ENCODE measurements around the gene DNAJB9.

DNA sequence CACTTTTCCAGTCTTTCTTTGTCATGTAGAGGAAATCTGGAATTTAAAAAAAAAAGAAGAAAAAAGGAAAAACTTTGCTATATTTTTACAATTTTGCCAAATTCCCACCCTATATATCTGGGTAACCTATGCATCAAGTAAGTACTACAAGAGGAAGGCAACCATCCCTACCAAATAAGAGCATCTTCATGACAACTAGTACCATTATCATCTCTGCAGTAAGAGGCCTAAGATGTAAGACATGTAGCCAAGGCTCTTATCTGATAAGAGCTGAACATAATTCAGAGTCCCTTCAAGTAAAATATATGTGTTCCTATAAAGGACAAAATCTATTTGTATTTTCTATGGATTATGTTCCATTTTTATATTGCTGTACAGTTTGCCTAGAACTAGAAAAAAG lies 3.7 kb upstream of the DNAJB9 start:
- no peak for TF ChIP-seq POLR2A (IDR thresholded peaks at IDR 0.05; ENCODE audit: extremely low read depth, insufficient read length)
- TF ChIP-seq, protein P1, sequence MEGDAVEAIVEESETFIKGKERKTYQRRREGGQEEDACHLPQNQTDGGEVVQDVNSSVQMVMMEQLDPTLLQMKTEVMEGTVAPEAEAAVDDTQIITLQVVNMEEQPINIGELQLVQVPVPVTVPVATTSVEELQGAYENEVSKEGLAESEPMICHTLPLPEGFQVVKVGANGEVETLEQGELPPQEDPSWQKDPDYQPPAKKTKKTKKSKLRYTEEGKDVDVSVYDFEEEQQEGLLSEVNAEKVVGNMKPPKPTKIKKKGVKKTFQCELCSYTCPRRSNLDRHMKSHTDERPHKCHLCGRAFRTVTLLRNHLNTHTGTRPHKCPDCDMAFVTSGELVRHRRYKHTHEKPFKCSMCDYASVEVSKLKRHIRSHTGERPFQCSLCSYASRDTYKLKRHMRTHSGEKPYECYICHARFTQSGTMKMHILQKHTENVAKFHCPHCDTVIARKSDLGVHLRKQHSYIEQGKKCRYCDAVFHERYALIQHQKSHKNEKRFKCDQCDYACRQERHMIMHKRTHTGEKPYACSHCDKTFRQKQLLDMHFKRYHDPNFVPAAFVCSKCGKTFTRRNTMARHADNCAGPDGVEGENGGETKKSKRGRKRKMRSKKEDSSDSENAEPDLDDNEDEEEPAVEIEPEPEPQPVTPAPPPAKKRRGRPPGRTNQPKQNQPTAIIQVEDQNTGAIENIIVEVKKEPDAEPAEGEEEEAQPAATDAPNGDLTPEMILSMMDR (IDR thresholded peaks at IDR 0.05; ENCODE audit: low read depth, low read length): no peak
- TF ChIP-seq, protein P2, sequence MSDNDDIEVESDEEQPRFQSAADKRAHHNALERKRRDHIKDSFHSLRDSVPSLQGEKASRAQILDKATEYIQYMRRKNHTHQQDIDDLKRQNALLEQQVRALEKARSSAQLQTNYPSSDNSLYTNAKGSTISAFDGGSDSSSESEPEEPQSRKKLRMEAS (IDR thresholded peaks at IDR 0.05; ENCODE audit: low read depth, low read length): no peak

All from NB4 (cell line).